Measurements from ENCODE around the gene OR1J4.
"Not testable (repeated sequence)": the region's sequence is repeated elsewhere in the genome, so short reads cannot be mapped to it uniquely, and the experiment has no call there.

Gene OR1J4

GRCh38 chr9:122518841-122519240 is at the start of gene OR1J4:
OR1J4 (plus strand) TSS chr9:122519141; CDS start chr9:122519141, 0 bp downstream.
- DNase-seq (ENCODE audit: low read depth) = no peak

GRCh38 chr9:122474561-122474960 is 44.4 kb upstream of the OR1J4 start:
- DNase-seq (ENCODE audit: low read depth) = no peak

GRCh38 chr9:122475717-122476116 is 43.2 kb upstream of the OR1J4 start:
- no peak for DNase-seq (ENCODE audit: low read depth)

- no peak for DNase-seq (ENCODE audit: low read depth)
Measured at GRCh38 chr9:122477346-122477745, 41.6 kb upstream of the OR1J4 start.

GRCh38 chr9:122477826-122478225 is 41.1 kb upstream of the OR1J4 start, which contains the start of gene OR1J1:
OR1J1 (minus strand) TSS chr9:122477926; CDS start chr9:122477926, 0 bp downstream.
- no peak for DNase-seq (ENCODE audit: low read depth)

- no peak for DNase-seq (ENCODE audit: low read depth)
Measured at GRCh38 chr9:122479062-122479461, 39.9 kb upstream of the OR1J4 start.

GRCh38 chr9:122498883-122499288 is 20.1 kb upstream of the OR1J4 start:
- DNase-seq (ENCODE audit: low read depth) = peak; percentile 59

GRCh38 chr9:122506964-122507363 is 12.0 kb upstream of the OR1J4 start:
- no peak for DNase-seq (ENCODE audit: low read depth)

GRCh38 chr9:122510502-122510901 is 8.4 kb upstream of the OR1J4 start, which contains the start of gene OR1J2:
OR1J2 (plus strand) TSS chr9:122510802; CDS start chr9:122510802, 0 bp downstream.
- no peak for DNase-seq (ENCODE audit: low read depth)

GRCh38 chr9:122518226-122518625 is 715 bp upstream of the OR1J4 start:
- DNase-seq (ENCODE audit: low read depth) = no peak

- DNase-seq (ENCODE audit: low read depth) = no peak
Measured at GRCh38 chr9:122519376-122519775, 435 bp downstream of the OR1J4 start.

GRCh38 chr9:122526602-122527001 is 7.7 kb downstream of the OR1J4 start:
- no peak for DNase-seq (ENCODE audit: low read depth)

GRCh38 chr9:122527193-122527592 is 8.3 kb downstream of the OR1J4 start, which contains the start of gene OR1N1:
OR1N1 (minus strand) TSS chr9:122527293; CDS start chr9:122527293, 0 bp downstream.
- no peak for DNase-seq (ENCODE audit: low read depth)

- DNase-seq (ENCODE audit: low read depth) = not testable (repeated sequence)
Measured at GRCh38 chr9:122531157-122531556, 12.2 kb downstream of the OR1J4 start.

- peak; percentile 8 for DNase-seq (ENCODE audit: low read depth)
Measured at GRCh38 chr9:122536134-122536533, 17.2 kb downstream of the OR1J4 start.

GRCh38 chr9:122537066-122537465 is 18.1 kb downstream of the OR1J4 start:
- DNase-seq (ENCODE audit: low read depth) = not testable (repeated sequence)

GRCh38 chr9:122538757-122539156 is 19.8 kb downstream of the OR1J4 start:
- no peak for DNase-seq (ENCODE audit: low read depth)

- DNase-seq (ENCODE audit: low read depth) = no peak
Measured at GRCh38 chr9:122546196-122546595, 27.3 kb downstream of the OR1J4 start.

GRCh38 chr9:122551371-122551770 is 32.4 kb downstream of the OR1J4 start:
- DNase-seq (ENCODE audit: low read depth) = no peak

GRCh38 chr9:122552812-122553211 is 33.9 kb downstream of the OR1J4 start, which contains the start of gene OR1N2:
OR1N2 (plus strand) TSS chr9:122553112; CDS start chr9:122553212, 100 bp downstream.
- DNase-seq (ENCODE audit: low read depth) = no peak

GRCh38 chr9:122561446-122561845 is 42.5 kb downstream of the OR1J4 start:
- DNase-seq (ENCODE audit: low read depth) = no peak

GRCh38 chr9:122562134-122562760 is 43.3 kb downstream of the OR1J4 start:
- no peak for DNase-seq (ENCODE audit: low read depth)

GRCh38 chr9:122567901-122568300 is 49.0 kb downstream of the OR1J4 start:
- DNase-seq (ENCODE audit: low read depth) = no peak

Data from ELR (cell line).